Stimulated activated CD4-positive, alpha-beta T cell treated with anti-CD3 and anti-CD28 coated beads, Interleukin-2, amount 100 ng/mL, for 4 hours (primary cell): ENCODE measurements around the gene P2RY14.

Experiments used
- DNase-seq: peaks from one replicate; pipeline ENCODE4 v3.0.0-alpha.2; 2020; ENCODE audit warnings: low read depth

P2RY14 gene

GRCh38 chr3:151278230-151278629, at the start of gene P2RY14:
P2RY14 (minus strand) TSS chr3:151278542; CDS start chr3:151214316, 64,226 bp downstream.
- DNase-seq = no peak

DNA sequence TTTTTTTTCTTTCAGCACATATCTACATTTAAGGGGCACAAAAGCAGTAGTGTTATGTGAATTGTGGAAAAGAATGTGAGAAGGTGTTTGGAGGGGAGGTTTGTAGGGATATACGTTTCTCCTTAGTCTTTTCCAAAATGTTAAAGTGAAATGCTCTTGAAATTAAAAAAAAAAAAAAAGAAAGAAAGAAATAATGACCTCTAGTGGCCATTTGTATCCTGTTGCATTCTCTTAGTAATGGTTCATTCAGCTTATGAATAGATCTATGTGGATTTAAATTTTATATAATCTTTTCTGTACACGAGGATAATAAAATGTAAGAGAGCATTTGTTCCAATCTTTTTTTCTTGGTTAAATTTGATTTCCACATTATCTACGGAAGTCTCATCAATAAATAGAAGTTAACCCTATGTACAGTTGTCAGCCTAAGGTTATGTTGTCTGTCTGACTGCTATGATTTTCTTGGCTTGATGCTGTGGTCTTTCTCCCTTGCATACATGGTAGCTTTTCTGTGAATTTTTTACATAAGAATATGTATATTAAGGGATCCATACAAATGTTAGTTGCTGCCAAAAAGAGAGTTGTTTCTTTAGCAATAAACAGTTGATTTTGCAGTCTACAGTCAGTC, 49.3 kb upstream of the P2RY14 start:
- DNase-seq = no peak

DNA sequence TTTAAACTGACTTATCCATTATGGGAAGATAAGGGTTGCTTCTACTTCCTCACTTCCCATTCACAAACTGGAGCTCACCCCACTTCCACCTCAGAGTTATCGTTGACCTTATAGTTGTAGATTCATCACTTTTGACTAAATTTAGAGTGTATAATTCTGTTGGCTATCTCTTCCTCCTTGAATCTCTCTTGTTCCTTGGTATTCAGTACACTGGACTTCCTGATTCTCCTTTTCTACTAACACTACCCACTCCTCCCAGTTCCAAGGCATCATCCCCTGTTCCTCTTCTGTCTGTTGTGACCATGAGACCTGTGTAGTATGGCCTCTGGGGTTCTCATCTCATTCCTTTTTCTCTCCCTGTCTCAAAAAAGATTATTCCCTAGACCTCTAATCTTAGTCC, 44.2 kb upstream of the P2RY14 start:
- DNase-seq = no peak

DNA sequence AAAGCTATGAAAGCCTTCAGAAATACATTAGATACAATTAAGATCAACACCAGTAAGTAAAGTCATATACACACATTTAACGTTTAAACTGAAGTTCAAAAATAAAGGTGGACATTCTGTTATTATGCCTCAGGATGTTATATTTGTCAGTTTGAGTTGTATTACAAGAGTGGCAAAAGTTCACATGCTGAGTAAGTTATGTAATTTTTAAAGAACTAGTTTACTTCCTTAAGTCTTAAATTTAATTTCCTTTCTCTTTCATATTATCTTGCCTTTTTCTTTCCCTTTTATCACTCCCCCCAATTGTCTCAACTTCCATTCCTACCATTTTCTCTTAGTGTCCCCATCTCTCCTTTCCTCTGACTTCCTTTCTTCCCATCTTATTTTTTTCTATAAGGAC, 43.2 kb upstream of the P2RY14 start:
- DNase-seq = no peak

DNA sequence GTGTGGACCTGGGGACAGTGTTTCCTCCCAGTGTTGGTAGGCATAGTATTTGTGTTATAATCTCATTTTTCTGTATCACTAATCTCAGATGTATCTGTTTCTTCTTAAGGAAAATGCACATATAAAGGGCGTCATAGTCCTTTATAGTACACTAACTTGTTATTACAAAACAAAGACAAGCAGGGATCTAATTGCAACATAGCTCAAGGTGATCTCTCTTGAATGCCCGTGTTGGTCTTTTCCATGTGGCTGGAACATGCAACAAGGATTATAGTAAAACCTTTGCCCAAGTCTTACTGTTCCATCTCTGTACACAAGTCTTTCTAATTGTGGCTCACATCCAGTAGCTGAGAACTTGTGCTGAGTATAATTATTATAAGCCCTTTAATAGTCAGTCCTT, 41.8 kb upstream of the P2RY14 start:
- no peak for DNase-seq

GRCh38 chr3:151319628-151320027, 41.3 kb upstream of the P2RY14 start:
- no peak for DNase-seq

- no peak for DNase-seq
Measured at GRCh38 chr3:151318991-151319390, 40.6 kb upstream of the P2RY14 start.

- DNase-seq = no peak
Measured at GRCh38 chr3:151318313-151318712, 40.0 kb upstream of the P2RY14 start.

GRCh38 chr3:151316267-151316991, 38.1 kb upstream of the P2RY14 start, which contains the start of gene GPR87:
GPR87 (minus strand) TSS chr3:151316820; CDS start chr3:151300100, 16,720 bp downstream.
- no peak for DNase-seq

GRCh38 chr3:151315846-151316245, 37.5 kb upstream of the P2RY14 start:
- DNase-seq = no peak

DNA sequence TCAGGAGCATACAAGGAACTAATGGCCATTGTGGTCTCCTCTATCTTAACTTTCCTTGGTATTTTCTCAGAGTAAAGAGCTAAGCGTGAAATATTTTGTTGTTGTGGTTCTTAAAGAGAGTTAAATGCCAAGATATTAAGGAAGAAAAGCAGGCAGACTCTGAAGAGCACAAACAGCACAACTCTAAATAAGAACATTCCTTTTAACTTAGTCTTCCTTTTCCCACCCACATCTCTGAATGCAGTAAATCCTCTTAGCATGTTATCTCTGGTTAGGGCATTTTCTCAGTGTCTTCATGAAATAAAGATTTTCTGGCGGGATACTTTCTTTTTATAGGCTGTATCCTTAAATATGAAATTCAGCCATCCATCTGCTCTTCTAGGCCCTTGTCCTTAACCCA, 36.8 kb upstream of the P2RY14 start:
- no peak for DNase-seq

- no peak for DNase-seq
Measured at GRCh38 chr3:151314593-151314992, 36.3 kb upstream of the P2RY14 start.

DNA sequence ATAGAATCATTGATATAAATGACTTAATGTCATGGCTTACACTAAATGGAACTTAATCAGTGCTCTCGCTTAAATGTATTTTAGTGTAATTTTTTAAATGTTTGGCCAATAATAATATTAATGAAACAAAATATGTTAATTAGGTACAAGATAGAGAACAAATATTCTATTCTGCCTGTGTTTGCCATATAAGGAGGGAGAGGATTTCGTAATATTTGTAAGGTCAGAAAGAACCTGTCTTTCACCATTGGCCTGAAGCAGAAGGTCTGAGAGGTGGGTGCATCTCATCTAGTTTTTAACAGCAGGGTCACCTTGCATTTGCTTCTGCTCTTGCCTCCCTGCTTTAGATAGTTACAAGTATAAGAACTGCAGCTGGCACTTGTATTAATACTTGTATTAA, 35.8 kb upstream of the P2RY14 start:
- no peak for DNase-seq

- no peak for DNase-seq
Measured at GRCh38 chr3:151312972-151313371, 34.6 kb upstream of the P2RY14 start.

GRCh38 chr3:151309566-151309965, 31.2 kb upstream of the P2RY14 start:
- no peak for DNase-seq

GRCh38 chr3:151307583-151308488, 29.5 kb upstream of the P2RY14 start:
- DNase-seq = no peak

DNA sequence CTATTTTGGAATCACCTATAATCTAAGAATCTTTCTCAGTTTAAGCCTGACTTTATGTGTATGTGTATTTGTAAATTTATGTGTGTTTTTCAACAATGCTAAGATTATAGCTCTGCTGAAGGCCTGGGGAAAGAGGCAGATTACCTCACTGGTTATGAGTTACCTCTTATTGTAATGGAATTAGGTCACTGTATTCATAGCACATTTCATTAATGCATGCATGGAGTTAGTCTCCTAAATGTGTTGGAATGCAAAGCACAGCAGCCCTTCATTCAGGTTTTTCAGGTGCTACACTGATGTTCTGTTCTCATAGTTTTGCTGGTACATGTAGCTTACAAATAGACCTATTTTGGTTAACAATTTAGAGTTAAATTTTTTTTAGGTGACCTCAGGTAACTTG, 28.8 kb upstream of the P2RY14 start:
- DNase-seq = no peak

GRCh38 chr3:151306168-151306810, 27.9 kb upstream of the P2RY14 start:
- DNase-seq = no peak

- no peak for DNase-seq
Measured at GRCh38 chr3:151305775-151306151, 27.4 kb upstream of the P2RY14 start.

DNA sequence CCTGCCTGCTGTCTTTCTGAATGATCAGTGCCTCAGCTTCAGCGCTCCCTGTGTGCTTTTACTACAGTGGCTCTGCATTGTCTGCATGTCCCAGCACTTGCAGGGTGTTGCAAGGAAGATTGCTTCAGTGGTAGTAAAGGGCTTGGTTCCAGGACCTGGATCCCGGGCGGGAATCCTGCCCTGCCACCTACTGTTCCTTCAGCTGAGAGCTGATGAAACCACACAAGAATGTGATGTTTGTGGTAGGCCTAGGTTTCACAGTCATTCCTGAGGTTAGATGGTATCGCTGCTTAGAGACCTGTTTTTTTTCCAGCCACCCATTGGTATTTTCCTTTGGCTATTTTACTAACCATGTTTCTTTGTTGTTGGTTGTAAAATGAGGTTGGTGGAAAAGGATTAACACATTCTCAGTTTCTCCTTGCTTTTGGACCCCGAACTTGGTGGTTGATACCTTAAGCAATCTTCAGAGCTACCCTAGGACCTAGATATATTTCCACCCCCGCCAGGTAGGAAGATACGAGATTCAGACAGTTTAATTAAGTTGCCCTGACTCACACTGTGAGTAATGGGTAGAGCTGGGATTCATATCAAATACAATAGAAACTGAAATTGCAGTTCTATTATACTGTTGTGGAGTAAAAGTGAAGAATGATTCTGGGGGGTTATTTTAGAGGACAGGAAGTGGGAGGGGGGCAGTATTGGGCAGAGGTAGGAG, 26.9 kb upstream of the P2RY14 start:
- DNase-seq = no peak

DNA sequence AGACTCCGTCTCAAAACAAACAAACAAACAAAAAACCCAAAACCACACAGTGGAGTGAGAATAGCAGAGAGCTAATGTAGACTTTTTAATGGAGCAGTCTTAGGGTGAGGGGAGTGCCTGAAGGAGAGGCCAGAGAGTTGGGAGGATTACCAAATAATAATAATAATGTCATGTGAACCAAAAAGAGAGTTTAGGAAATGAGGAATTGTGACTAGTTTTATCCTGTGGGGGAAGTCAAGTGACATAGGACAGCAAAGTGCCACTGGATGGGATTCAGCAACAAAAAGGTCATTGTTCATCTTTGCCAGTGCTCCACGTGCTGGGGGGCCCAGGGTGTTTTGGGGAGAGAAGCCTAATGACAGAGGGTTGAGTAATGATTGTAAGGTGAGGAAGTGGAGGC, 25.4 kb upstream of the P2RY14 start:
- no peak for DNase-seq

DNA sequence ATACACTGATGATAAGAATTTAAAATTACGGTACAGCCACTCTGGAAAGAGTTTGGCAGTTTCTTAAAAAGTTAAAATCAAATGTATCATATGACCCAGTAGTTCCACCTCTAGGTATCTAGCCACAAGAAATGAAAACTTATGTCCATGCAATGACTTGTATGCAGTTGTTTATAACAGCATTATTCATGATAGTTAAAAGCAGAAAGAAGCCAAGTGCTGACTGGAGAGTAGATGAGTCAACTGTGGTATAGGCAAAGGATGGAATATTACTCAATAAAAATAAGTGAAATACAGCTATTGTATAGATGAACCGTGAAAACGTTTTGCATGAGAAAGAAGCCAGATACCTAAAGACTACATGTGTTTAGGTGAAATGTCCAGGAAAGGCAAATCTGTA, 23.4 kb upstream of the P2RY14 start:
- DNase-seq = no peak
